Activated effector memory CD4-positive, alpha-beta T cell treated with Interleukin-2 at 50 U/mL for 16 hours (primary cell): ENCODE data around the gene TEX264.
A peak's percentile ranks its signal among the peaks of the same experiment; 100 is the strongest.
"Not testable (repeated sequence)": the region's sequence is repeated elsewhere in the genome, so short reads cannot be mapped to it uniquely, and the experiment has no call there.

Experiments
- DNase-seq: peaks from one replicate; pipeline ENCODE4 v3.0.0-alpha.2; 2020

TEX264 gene

GRCh38 chr3:51717947-51718346 lies 46.9 kb downstream of the TEX264 start:
- no peak for DNase-seq

- peak; percentile 12 for DNase-seq
Observed at GRCh38 chr3:51718547-51719409, 47.7 kb downstream of the TEX264 start.

- DNase-seq, result no peak
Observed at GRCh38 chr3:51719410-51720025, 48.5 kb downstream of the TEX264 start.

GRCh38 chr3:51720292-51721061 lies 49.4 kb downstream of the TEX264 start:
- no peak for DNase-seq

- no peak for DNase-seq
Observed at GRCh38 chr3:51721062-51721745, 50.2 kb downstream of the TEX264 start.

- no peak for DNase-seq
Observed at GRCh38 chr3:51722362-51722761, 51.3 kb downstream of the TEX264 start.

- no peak for DNase-seq
Observed at GRCh38 chr3:51727500-51727899, 56.4 kb downstream of the TEX264 start.

- DNase-seq, result no peak
Observed at GRCh38 chr3:51729042-51729633, 58.1 kb downstream of the TEX264 start.

GRCh38 chr3:51733859-51734571 lies 63.0 kb downstream of the TEX264 start:
- DNase-seq, result no peak

GRCh38 chr3:51734572-51734907 lies 63.5 kb downstream of the TEX264 start:
- DNase-seq, result no peak

GRCh38 chr3:51735039-51735438 lies 64.0 kb downstream of the TEX264 start:
- no peak for DNase-seq

GRCh38 chr3:51735950-51736349 lies 64.9 kb downstream of the TEX264 start:
- DNase-seq, result no peak

- DNase-seq, result no peak
Observed at GRCh38 chr3:51739110-51739509, 68.1 kb downstream of the TEX264 start.

- not testable (repeated sequence) for DNase-seq
Observed at GRCh38 chr3:51742320-51742719, 71.3 kb downstream of the TEX264 start.

- not testable (repeated sequence) for DNase-seq
Observed at GRCh38 chr3:51742978-51743377, 71.9 kb downstream of the TEX264 start.

- no peak for DNase-seq
Observed at GRCh38 chr3:51747840-51748239, 76.8 kb downstream of the TEX264 start.

- DNase-seq, result no peak
Observed at GRCh38 chr3:51748327-51748726, 77.3 kb downstream of the TEX264 start.

GRCh38 chr3:51750878-51751277 lies 79.8 kb downstream of the TEX264 start:
- DNase-seq, result no peak

- DNase-seq, result no peak
Observed at GRCh38 chr3:51751287-51751686, 80.2 kb downstream of the TEX264 start.
